GM19372 (cell line): Measurements from ENCODE around the gene HAND2.

Source experiments
- ATAC-seq: cut with Tn5 transposase; IDR thresholded peaks from one replicate; pipeline ENCODE4 v1.9.1; 2021; ENCODE audit warnings: mild to moderate bottlenecking, low read depth, moderate library complexity; ENCODE audit not compliant: unreplicated experiment

The HAND2 gene

GRCh38 chr4:173482330-173482931 is 47.6 kb downstream of the HAND2 start:
- ATAC-seq: no peak

GRCh38 chr4:173478913-173479283 is 51.1 kb downstream of the HAND2 start:
- no peak for ATAC-seq

DNA sequence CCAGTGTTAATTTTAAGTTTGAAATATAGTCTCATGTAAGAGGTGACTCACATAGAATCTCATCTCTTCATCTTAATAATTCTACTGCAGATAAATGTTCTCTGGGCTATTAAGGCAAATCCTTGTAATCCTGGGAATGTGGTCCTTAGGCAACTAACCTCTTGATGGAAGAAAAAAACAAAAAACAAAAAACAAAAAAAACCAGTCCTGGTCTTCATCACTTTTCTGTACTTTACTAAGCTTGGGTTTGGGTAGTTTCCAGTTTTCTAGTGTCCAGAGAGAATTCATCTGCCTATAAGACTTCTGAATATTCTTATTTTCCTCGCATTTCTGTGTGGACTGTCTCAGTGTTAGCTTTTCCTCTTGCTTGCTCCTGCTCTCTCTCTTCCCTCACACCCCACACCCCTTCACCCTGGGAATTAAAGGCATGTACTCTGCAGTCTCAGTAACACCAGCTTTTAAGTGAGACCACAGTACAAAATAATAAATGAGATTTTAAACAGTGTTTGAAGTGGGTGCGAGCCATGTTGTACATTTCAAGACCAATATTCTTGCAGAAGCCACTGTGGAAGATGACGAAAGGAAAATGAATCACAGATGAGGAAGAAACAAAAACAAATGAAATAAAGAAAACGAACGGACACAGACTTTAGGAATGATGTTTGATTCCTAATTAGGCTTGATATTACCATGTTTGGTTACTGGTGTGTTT is 51.7 kb downstream of the HAND2 start:
- no peak for ATAC-seq

- ATAC-seq: no peak
These were observed 53.0 kb downstream of the HAND2 start for GRCh38 chr4:173477016-173477415.
